Stomach (tissue), 4 donors: Measurements from ENCODE around the gene PCDHB10.
"Not testable (repeated sequence)": the region's sequence is repeated elsewhere in the genome, so short reads cannot be mapped to it uniquely, and the experiment has no call there.

Source experiments
- POLR2AphosphoS5 ChIP-seq, 3 donors: sonication (generic); formaldehyde crosslinking; IDR thresholded peaks; one replicate each; pipeline ENCODE4 v1.6.1; 2016; ENCODE audit warnings: antibody characterized with exemption in 3 of 3
- TF ChIP-seq, protein P1 (sequence below), 7 experiments: fragments of 450-650 bp in 4 of 7; fragments of 200-600 bp in 3 of 7; sonication (generic) in 3 of 7; IDR thresholded peaks; one replicate each; pipeline ENCODE4 v1.5.1; 2016 to 2019; ENCODE audit warnings: antibody characterized with exemption in 7 of 7, control low read depth in 2 of 7, mild to moderate bottlenecking in 1 of 7

DNA sequence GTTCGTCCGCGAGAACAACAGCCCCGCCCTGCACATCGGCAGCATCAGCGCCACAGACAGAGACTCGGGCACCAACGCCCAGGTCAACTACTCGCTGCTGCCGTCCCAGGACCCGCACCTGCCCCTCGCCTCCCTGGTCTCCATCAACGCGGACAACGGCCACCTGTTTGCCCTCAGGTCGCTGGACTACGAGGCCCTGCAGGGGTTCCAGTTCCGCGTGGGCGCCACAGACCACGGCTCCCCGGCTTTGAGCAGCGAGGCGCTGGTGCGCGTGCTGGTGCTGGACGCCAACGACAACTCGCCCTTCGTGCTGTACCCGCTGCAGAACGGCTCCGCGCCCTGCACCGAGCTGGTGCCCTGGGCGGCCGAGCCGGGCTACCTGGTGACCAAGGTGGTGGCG, 18.1 kb downstream of the PCDHB10 start:
- TF ChIP-seq, protein P1, sequence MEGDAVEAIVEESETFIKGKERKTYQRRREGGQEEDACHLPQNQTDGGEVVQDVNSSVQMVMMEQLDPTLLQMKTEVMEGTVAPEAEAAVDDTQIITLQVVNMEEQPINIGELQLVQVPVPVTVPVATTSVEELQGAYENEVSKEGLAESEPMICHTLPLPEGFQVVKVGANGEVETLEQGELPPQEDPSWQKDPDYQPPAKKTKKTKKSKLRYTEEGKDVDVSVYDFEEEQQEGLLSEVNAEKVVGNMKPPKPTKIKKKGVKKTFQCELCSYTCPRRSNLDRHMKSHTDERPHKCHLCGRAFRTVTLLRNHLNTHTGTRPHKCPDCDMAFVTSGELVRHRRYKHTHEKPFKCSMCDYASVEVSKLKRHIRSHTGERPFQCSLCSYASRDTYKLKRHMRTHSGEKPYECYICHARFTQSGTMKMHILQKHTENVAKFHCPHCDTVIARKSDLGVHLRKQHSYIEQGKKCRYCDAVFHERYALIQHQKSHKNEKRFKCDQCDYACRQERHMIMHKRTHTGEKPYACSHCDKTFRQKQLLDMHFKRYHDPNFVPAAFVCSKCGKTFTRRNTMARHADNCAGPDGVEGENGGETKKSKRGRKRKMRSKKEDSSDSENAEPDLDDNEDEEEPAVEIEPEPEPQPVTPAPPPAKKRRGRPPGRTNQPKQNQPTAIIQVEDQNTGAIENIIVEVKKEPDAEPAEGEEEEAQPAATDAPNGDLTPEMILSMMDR (IDR thresholded peaks at IDR 0.05): not testable (repeated sequence)
- TF ChIP-seq POLR2AphosphoS5 (IDR thresholded peaks at IDR 0.05): not testable (repeated sequence)
